Right lung (tissue), 5 donors: ENCODE results near the gene TFRC. TPM values are rescaled to one million over a fixed set of nuclear protein-coding genes. Genes with fewer than 3 reads are reported as not detected.
A peak's percentile ranks its signal among the peaks of the same experiment; 100 is the strongest.
"Not testable (repeated sequence)": the region's sequence is repeated elsewhere in the genome, so short reads cannot be mapped to it uniquely, and the experiment has no call there.

Experiments
- DNase-seq, 2 donors: peaks; one replicate each; pipeline ENCODE4 v3.0.0-alpha.2; 2013
- polyA plus RNA-seq, 5 donors: library from polyadenylated mRNA; unstranded; fragments of 120-200 nt; gene quantifications; one replicate each; pipeline versions ENCODE4 v1.2.1 to v1.2.3, GENCODE V29; 2013; ENCODE audit warnings: inconsistent platforms in 1 of 5, low replicate concordance in 1 of 5; ENCODE audit not compliant: insufficient read length in 5 of 5, insufficient read depth in 1 of 5

Gene TFRC
- polyA plus RNA-seq, 5 donors, result 32.4 to 56.9 (median 44.8) TPM

GRCh38 chr3:196093317-196094111, 11.6 kb upstream of the TFRC start:
- DNase-seq, result no peak

- DNase-seq, result no peak
Observed at GRCh38 chr3:196087906-196088305, 6.0 kb upstream of the TFRC start.

GRCh38 chr3:196082619-196082971, 705 bp upstream of the TFRC start:
- DNase-seq, result no peak

- DNase-seq, result peak; percentile 41 to 47
Observed at GRCh38 chr3:196081002-196081833, 672 bp downstream of the TFRC start.

- DNase-seq, result not testable (repeated sequence)
Observed at GRCh38 chr3:196080101-196080846, 1.6 kb downstream of the TFRC start.

GRCh38 chr3:196079682-196080081, 2.2 kb downstream of the TFRC start:
- DNase-seq, result no peak

- no peak for DNase-seq
Observed at GRCh38 chr3:196075013-196075412, 6.9 kb downstream of the TFRC start.

- DNase-seq, result peak; percentile 44 to 69
Observed at GRCh38 chr3:196073255-196073753, 8.6 kb downstream of the TFRC start.

- DNase-seq, result no peak
Observed at GRCh38 chr3:196072313-196072712, 9.6 kb downstream of the TFRC start.

GRCh38 chr3:196068812-196069211, 13.1 kb downstream of the TFRC start:
- not testable (repeated sequence) for DNase-seq

- no peak for DNase-seq
Observed at GRCh38 chr3:196067439-196067838, 14.5 kb downstream of the TFRC start.

- DNase-seq, result no peak
Observed at GRCh38 chr3:196063971-196064370, 17.9 kb downstream of the TFRC start.

- no peak for DNase-seq
Observed at GRCh38 chr3:196063456-196063855, 18.4 kb downstream of the TFRC start.

- DNase-seq, result no peak
Observed at GRCh38 chr3:196063049-196063448, 18.8 kb downstream of the TFRC start.

- DNase-seq, result no peak
Observed at GRCh38 chr3:196060834-196061233, 21.1 kb downstream of the TFRC start.

GRCh38 chr3:196057760-196058331, 24.0 kb downstream of the TFRC start:
- DNase-seq, result no peak

- not testable (repeated sequence) for DNase-seq
Observed at GRCh38 chr3:196056371-196056770, 25.5 kb downstream of the TFRC start.

GRCh38 chr3:196055683-196056270, 26.1 kb downstream of the TFRC start:
- no peak for DNase-seq

- DNase-seq, result no peak
Observed at GRCh38 chr3:196055240-196055639, 26.6 kb downstream of the TFRC start.

- DNase-seq, result no peak
Observed at GRCh38 chr3:196054661-196055060, 27.2 kb downstream of the TFRC start.

GRCh38 chr3:196053487-196053886, 28.4 kb downstream of the TFRC start:
- DNase-seq, result no peak
